ENCODE results near the gene ROBO2.

GRCh38 chr3:77342688-77343087, 302.8 kb downstream of the ROBO2 start:
- TF ChIP-seq, protein P1, sequence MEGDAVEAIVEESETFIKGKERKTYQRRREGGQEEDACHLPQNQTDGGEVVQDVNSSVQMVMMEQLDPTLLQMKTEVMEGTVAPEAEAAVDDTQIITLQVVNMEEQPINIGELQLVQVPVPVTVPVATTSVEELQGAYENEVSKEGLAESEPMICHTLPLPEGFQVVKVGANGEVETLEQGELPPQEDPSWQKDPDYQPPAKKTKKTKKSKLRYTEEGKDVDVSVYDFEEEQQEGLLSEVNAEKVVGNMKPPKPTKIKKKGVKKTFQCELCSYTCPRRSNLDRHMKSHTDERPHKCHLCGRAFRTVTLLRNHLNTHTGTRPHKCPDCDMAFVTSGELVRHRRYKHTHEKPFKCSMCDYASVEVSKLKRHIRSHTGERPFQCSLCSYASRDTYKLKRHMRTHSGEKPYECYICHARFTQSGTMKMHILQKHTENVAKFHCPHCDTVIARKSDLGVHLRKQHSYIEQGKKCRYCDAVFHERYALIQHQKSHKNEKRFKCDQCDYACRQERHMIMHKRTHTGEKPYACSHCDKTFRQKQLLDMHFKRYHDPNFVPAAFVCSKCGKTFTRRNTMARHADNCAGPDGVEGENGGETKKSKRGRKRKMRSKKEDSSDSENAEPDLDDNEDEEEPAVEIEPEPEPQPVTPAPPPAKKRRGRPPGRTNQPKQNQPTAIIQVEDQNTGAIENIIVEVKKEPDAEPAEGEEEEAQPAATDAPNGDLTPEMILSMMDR (IDR thresholded peaks at IDR 0.05) = no peak
- no peak for TF ChIP-seq POLR2A (IDR thresholded peaks at IDR 0.05)
